CD4-positive, alpha-beta T cell (primary cell): ENCODE data around the gene GBP3. TPM values are rescaled to one million over a fixed set of nuclear protein-coding genes. Genes with fewer than 3 reads are reported as not detected.
A peak's percentile ranks its signal among the peaks of the same experiment; 100 is the strongest.

Source experiments
- ATAC-seq: fragments of 200-7000 bp; cut with Tn5 transposase; one replicate; pipeline ENCODE4 v1.10.0; 2022; ENCODE audit warnings: mild to moderate bottlenecking; ENCODE audit not compliant: poor library complexity
- CTCF ChIA-PET: fragments of 350-600 bp; sonication (Branson Sonifier 250); formaldehyde crosslinking; loops from one replicate; lab custom pipeline; 2021; ENCODE audit warnings: antibody characterized with exemption, inconsistent platforms; lab: Charles Lee
- POLR2A ChIA-PET: fragments of 350-600 bp; sonication (Branson Sonifier 250); formaldehyde crosslinking; loops from one replicate; lab custom pipeline; 2021; ENCODE audit warnings: antibody characterized with exemption, inconsistent platforms; lab: Charles Lee
- DNase-seq, 14 experiments: peaks; one replicate each; pipeline ENCODE4 v3.0.0-alpha.2; 2013 to 2020; ENCODE audit warnings: mixed read lengths in 2 of 14
- H3K27ac ChIP-seq, 2 donors: one replicate each; pipeline versions ENCODE4 v1.5.1 to v1.7.0; 2013; ENCODE audit warnings: low read length in 2 of 2, low read depth in 1 of 2, mild to moderate bottlenecking in 1 of 2
- H3K27me3 ChIP-seq, 2 experiments: 1 replicate in 1 of 2; 2 replicates in 1 of 2; pipeline versions ENCODE4 v1.6.1 to v1.7.0; 2013; ENCODE audit warnings: low read length in 2 of 2, control low read depth in 1 of 2, mild to moderate bottlenecking in 1 of 2, moderate library complexity in 1 of 2; ENCODE audit not compliant: insufficient read depth in 2 of 2, control insufficient read depth in 1 of 2
- H3K36me3 ChIP-seq: one replicate; pipeline ENCODE4 v1.6.1; 2013; ENCODE audit warnings: low read length, control low read depth; ENCODE audit not compliant: insufficient read depth
- H3K4me1 ChIP-seq: one replicate; pipeline ENCODE4 v1.6.1; 2013; ENCODE audit warnings: low read length, control low read depth; ENCODE audit not compliant: insufficient read depth
- H3K4me3 ChIP-seq: one replicate; pipeline ENCODE4 v1.5.1; 2013; ENCODE audit warnings: mild to moderate bottlenecking, low read length, moderate library complexity
- H3K9me3 ChIP-seq, 2 experiments: 1 replicate in 1 of 2; 2 replicates in 1 of 2; pipeline versions ENCODE4 v1.6.1 to v1.7.0; 2013; ENCODE audit warnings: low read length in 2 of 2, mild to moderate bottlenecking in 2 of 2, control low read depth in 1 of 2, moderate library complexity in 1 of 2; ENCODE audit not compliant: control insufficient read depth in 1 of 2, insufficient read depth in 1 of 2
- H3K27ac Mint-ChIP-seq: one replicate; pipeline ENCODE4 v1.8.0; 2020; ENCODE audit warnings: mixed read lengths
- H3K27me3 Mint-ChIP-seq: one replicate; pipeline ENCODE4 v1.8.0; 2021; ENCODE audit warnings: mixed read lengths
- H3K36me3 Mint-ChIP-seq: one replicate; pipeline ENCODE4 v1.8.0; 2021; ENCODE audit warnings: low read depth, mixed read lengths
- H3K4me1 Mint-ChIP-seq: one replicate; pipeline ENCODE4 v1.8.0; 2021; ENCODE audit warnings: low read depth, mixed read lengths
- H3K4me3 Mint-ChIP-seq: one replicate; pipeline ENCODE4 v1.8.0; 2020; ENCODE audit warnings: mild to moderate bottlenecking, mixed read lengths
- H3K9me3 Mint-ChIP-seq: one replicate; pipeline ENCODE4 v1.8.0; 2020; ENCODE audit warnings: mixed read lengths
- intact Hi-C, 2 experiments: fragments of 100-400 bp; cut with DNase I in 1 of 2; cut with micrococcal nuclease in 1 of 2; formaldehyde crosslinking; loops; one replicate each; pipeline versions ENCODE4 v1.15.1 to v1.9.0; 2023 to 2025; cut with DNase I, micrococcal nuclease
- total RNA-seq, 174 experiments: library from RNA in 2 of 174; stranded (reverse) in 2 of 174; gene quantifications; one replicate each; pipeline ENCODE4 v1.2.3 and lab custom pipeline; 2021 to 2026
- TF ChIP-seq, protein P1 (sequence below): fragments of 200-600 bp; IDR thresholded peaks from one replicate; pipeline ENCODE4 v1.8.0; 2022; ENCODE audit warnings: antibody characterized with exemption, mild to moderate bottlenecking

GBP3 gene
- total RNA-seq, 2 experiments from 2014 or later = 17.5 to 20.7 TPM

DNA sequence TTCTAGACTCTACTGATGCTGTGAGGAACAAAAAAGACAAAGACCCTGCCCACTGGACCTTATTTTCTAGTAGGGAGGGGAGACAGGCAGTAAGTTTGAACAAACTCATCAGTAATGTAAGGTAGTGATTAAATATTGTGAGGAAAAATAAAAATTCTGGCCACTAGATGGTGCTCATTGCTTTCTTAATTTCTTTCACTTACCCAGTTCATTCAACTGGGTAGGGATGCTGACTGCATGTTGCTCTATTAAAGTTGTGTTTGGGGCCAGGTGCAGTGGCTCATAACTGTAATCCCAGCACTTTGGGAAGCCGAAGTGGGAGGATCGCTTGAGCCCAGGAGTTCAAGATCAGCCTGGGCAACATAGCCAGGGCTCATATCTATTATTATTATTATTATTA is 23.9 kb downstream of the GBP3 start:
- no peaks in the 10 kb centered on the region for H3K27me3 ChIP-seq
- ChIA-PET CTCF (interaction anchor here (0.6 to 1.8 kb wide), 6 partner anchors 14 to 764 kb away, joined by 3 to 12 read pairs (median 5); no protein-coding TSS in a partner anchor), POLR2A (interaction anchor here (0.6 to 1.3 kb wide), 3 partner anchors 129 to 330 kb away, joined by 3 read pairs; no protein-coding TSS in a partner anchor)
- H3K4me1 ChIP-seq = peaks cover 12% of the 10 kb centered on the region
- Mint-ChIP-seq H3K36me3 (peaks cover 8% of the 10 kb centered on the region), H3K27ac (no peak overlapping the region), H3K27me3 (no peaks in the 10 kb centered on the region), H3K4me3 (peak overlapping the region; percentile 50), H3K9me3 (no peaks in the 10 kb centered on the region), H3K4me1 (peaks cover 40% of the 10 kb centered on the region)
- peak; percentile 88 for ATAC-seq
- TF ChIP-seq, protein P1, sequence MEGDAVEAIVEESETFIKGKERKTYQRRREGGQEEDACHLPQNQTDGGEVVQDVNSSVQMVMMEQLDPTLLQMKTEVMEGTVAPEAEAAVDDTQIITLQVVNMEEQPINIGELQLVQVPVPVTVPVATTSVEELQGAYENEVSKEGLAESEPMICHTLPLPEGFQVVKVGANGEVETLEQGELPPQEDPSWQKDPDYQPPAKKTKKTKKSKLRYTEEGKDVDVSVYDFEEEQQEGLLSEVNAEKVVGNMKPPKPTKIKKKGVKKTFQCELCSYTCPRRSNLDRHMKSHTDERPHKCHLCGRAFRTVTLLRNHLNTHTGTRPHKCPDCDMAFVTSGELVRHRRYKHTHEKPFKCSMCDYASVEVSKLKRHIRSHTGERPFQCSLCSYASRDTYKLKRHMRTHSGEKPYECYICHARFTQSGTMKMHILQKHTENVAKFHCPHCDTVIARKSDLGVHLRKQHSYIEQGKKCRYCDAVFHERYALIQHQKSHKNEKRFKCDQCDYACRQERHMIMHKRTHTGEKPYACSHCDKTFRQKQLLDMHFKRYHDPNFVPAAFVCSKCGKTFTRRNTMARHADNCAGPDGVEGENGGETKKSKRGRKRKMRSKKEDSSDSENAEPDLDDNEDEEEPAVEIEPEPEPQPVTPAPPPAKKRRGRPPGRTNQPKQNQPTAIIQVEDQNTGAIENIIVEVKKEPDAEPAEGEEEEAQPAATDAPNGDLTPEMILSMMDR = peak; percentile 64
- intact Hi-C loops = loop anchor here (1.0 to 5.0 kb wide), 5 partner anchors 86 to 457 kb away; partner anchors contain the start of gene GBP4 (in 1 of the 2)
- peak in 4 of 14 experiments; percentile 32 to 85 (median 84) for DNase-seq
- peaks cover 0 to 4% of the 10 kb centered on the region in 2 experiments for H3K9me3 ChIP-seq
- no peak overlapping the region for H3K27ac ChIP-seq
- H3K36me3 ChIP-seq = no peaks in the 10 kb centered on the region
- no peak overlapping the region for H3K4me3 ChIP-seq

DNA sequence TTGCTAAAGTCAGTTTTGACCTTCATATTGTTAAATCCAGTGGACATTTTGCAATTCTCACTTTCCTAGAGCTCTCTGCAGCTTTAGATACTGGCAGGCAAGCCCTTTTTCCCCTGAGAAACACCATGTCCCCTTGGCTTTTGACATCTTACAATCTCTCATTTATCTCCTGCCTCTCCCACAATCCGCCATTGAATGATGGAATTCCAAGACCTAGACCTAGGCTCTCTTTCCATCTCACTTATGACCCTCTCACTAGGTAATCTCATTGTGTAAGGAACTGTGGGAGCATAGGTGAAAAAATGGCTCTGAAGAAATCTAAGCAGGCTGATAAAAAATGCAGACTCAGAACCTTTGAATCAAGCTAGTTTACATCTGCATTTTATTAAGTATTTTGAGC is 32.2 kb downstream of the GBP3 start:
- Histone ChIP-seq H3K4me1 (peaks cover 21% of the 10 kb centered on the region), H3K27ac (no peak overlapping the region), H3K4me3 (no peak overlapping the region), H3K9me3 (no peaks in the 10 kb centered on the region), H3K36me3 (peaks cover 8% of the 10 kb centered on the region), H3K27me3 (no peaks in the 10 kb centered on the region)
- Mint-ChIP-seq H3K4me3 (peak overlapping the region; percentile 21), H3K4me1 (peaks cover 48% of the 10 kb centered on the region), H3K36me3 (peaks cover 29% of the 10 kb centered on the region), H3K9me3 (no peaks in the 10 kb centered on the region), H3K27me3 (no peaks in the 10 kb centered on the region), H3K27ac (no peak overlapping the region)
- ChIA-PET POLR2A (interaction anchor here (0.8 to 1.6 kb wide), 4 partner anchors 14 to 613 kb away, joined by 3 to 5 read pairs (median 4); partner anchors contain the start of gene GBP1), CTCF (interaction anchor here (1.4 kb wide), 1 partner anchor 95 kb away, joined by 3 read pairs; no protein-coding TSS in a partner anchor)
- TF ChIP-seq, protein P1 = no peak
- intact Hi-C loops = loop anchor here in 1 of 2 experiments (2.0 kb wide), 1 partner anchor 98 kb away; no protein-coding TSS in a partner anchor
- no peak for DNase-seq
- no peak for ATAC-seq

DNA sequence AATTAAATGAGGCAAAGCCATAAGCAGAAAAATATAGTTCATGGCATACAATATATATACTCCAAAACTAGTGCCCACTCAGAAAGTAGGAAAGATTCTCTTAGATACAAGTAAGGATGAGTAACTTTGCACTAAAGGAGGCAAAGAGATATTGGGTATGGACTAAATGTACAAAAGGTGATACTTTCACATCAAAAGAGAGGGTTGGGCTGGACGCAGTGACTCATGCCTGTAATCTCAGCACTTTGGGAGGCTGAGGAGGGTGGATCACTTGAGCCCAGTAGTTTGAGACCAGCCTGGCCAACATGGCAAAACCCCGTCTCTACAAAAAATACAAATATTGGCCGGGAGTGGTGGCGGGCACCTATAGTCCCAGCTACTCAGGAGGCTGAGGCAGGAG is 37.0 kb downstream of the GBP3 start:
- peaks cover 17% of the 10 kb centered on the region for H3K4me1 ChIP-seq
- TF ChIP-seq, protein P1 = no peak
- Mint-ChIP-seq H3K4me1 (peaks cover 74% of the 10 kb centered on the region), H3K27me3 (no peaks in the 10 kb centered on the region), H3K36me3 (peaks cover 54% of the 10 kb centered on the region), H3K9me3 (no peaks in the 10 kb centered on the region), H3K27ac (peak overlapping the region; percentile 64), H3K4me3 (no peak overlapping the region)
- H3K36me3 ChIP-seq = peaks cover 20% of the 10 kb centered on the region
- POLR2A ChIA-PET = interaction anchor here (1.0 kb wide), 1 partner anchor 36 kb away, joined by 3 read pairs; no protein-coding TSS in a partner anchor
- intact Hi-C loops = loop anchor here in 1 of 2 experiments (2.0 to 5.0 kb wide), 2 partner anchors 287 to 469 kb away; partner anchors contain the start of gene GBP5
- DNase-seq (no peak), ATAC-seq (no peak)
- no peaks in the 10 kb centered on the region for H3K27me3 ChIP-seq
- H3K27ac ChIP-seq = peak overlapping the region in 1 of 2 donors; percentile 4
- CTCF ChIA-PET = interaction anchor here (2.5 to 2.6 kb wide), 2 partner anchors 13 to 100 kb away, joined by 12 to 13 read pairs; no protein-coding TSS in a partner anchor
- no peak overlapping the region for H3K4me3 ChIP-seq
- H3K9me3 ChIP-seq = no peaks in the 10 kb centered on the region
